NCI-H82 (cell line): ENCODE measurements around the gene SERPINB13.
A peak's percentile ranks its signal among the peaks of the same experiment; 100 is the strongest.
"Not testable (repeated sequence)": the region's sequence is repeated elsewhere in the genome, so short reads cannot be mapped to it uniquely, and the experiment has no call there.

ENCODE experiments used
- DNase-seq: peaks from one replicate; lab custom pipeline; 2025; lab: John Stamatoyannopoulos, UW

Gene SERPINB13

GRCh38 chr18:63590966-63591695, 4.0 kb downstream of the SERPINB13 start:
- no peak for DNase-seq

DNA sequence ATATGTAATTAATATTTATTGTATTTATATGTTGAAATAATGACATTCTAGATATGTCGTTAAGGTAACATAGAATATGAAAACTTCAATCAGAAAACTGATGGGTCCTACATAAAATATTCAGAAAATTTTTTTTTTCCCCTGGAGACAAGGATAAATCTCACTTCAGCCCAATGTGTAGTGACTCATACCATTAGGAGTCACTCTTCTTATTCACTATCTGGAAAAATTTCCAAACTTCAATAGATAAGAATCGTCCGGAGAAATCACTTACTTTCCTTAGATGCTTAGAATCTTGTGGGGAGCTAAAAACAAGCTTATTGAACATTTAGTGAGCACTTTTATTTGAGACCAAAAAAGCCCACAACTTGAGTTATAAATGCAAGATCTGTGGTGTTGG, 4.6 kb downstream of the SERPINB13 start:
- DNase-seq = no peak

GRCh38 chr18:63592471-63592870, 5.3 kb downstream of the SERPINB13 start:
- DNase-seq = no peak

DNA sequence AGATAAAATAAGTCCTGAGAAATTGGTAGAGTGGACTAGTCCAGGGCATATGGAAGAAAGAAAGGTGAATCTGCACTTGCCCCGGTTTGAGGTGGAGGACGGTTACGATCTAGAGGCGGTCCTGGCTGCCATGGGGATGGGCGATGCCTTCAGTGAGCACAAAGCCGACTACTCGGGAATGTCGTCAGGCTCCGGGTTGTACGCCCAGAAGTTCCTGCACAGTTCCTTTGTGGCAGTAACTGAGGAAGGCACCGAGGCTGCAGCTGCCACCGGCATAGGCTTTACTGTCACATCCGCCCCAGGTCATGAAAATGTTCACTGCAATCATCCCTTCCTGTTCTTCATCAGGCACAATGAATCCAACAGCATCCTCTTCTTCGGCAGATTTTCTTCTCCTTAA, 9.8 kb downstream of the SERPINB13 start:
- no peak for DNase-seq

DNA sequence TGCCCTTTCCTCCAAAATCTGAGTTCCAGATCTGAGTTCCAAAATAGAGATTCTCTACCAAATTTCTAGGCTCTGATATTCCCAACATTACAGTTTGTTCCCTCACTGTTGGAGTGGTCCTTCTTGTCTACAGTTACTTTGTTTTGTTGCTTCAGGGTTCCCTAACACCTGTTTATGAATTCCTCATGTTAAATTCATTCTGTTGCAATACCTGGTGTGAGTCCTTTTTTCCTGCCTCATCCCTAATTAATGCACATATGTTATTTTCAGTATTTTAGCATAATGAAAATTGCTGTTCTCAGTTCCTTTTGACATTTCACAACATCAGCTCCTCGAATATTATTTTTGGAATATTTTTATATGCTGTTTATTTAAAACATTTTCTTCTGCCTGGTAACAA, 16.2 kb downstream of the SERPINB13 start:
- no peak for DNase-seq

DNA sequence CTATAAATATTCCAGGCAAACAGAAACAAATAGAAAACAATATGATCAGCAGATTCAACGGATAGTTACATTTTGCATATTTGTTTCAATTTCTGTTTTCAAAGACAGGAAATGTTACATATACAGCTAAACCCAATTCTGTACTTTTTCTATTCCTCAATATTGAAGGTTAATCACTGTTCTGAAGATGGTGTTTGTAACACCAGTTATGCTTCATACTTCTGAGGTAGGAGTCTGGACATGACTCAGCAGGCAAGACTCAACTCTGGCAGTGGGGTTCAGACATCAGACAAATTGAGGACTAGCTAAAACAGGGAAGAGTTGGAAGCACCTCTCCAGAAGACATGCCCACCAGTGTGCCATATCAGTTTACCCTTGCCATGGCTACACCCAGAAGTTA, 16.6 kb downstream of the SERPINB13 start:
- DNase-seq = no peak

GRCh38 chr18:63604791-63605567, 17.8 kb downstream of the SERPINB13 start:
- peak; percentile 26 for DNase-seq

- no peak for DNase-seq
These were observed 19.4 kb downstream of the SERPINB13 start for GRCh38 chr18:63606526-63606925.

- no peak for DNase-seq
These were observed 26.3 kb downstream of the SERPINB13 start for GRCh38 chr18:63613420-63613819.

DNA sequence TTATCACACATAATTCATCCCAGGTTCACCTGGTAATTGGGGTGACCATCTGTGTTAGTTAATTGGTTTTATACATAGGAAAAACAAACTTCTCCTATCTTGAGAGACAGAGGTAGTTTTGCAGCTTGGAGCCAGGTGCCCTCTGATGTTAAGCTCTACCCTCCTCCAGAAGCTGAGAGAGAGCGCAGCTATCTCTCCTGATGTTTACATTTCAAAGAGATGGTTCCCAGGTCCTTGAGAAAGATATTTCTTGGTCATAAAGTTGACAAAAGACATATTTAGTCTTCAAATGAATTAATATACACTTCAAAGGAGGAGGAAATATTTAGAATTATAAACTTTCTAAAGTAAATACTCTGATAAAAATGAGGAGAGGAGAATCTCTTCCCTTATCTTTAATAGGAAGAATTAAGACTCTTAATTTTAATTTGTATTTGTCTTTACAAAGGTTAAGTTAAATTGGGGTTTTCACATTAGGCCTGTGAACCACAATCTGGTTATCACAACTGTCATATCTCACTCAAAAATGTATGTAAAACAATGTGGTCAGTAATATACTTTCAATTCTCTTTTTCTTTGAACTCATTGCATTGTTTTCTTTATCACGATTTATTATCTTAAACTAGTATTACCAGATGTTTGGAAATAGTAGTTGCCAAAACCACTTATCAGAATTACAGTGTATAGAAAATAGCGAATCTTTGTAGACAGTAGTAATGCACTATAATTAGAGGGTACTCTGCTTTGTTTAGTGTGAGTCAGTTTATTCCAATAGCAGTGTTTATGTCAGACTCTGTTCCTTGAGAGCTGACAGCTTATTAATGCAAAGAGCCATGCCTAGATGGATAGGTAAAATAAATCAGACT, 30.1 kb downstream of the SERPINB13 start:
- DNase-seq = peak; percentile 93

DNA sequence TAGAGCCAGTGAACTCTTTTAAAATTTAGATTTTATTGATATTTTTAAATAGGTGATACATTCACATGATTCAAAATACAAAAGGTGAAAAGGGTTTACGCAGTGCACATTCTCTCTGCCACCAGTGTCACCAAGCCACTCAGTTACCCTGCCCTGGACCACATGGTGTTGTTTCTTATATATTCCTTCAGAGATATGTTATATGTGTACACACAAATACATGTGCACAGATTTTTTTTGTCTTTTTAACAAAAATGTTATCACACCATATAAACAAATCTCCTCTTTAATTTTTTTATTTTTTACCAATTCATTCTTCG, 30.7 kb downstream of the SERPINB13 start:
- no peak for DNase-seq

- DNase-seq = peak; percentile 79
These were observed 32.5 kb downstream of the SERPINB13 start for GRCh38 chr18:63619661-63620060.

GRCh38 chr18:63624863-63625262, 37.7 kb downstream of the SERPINB13 start:
- DNase-seq = no peak

GRCh38 chr18:63626431-63626830, 39.3 kb downstream of the SERPINB13 start:
- DNase-seq = no peak

GRCh38 chr18:63627819-63628218, 40.7 kb downstream of the SERPINB13 start:
- DNase-seq = no peak

GRCh38 chr18:63637703-63638102, 50.6 kb downstream of the SERPINB13 start:
- no peak for DNase-seq

GRCh38 chr18:63641157-63641680, 54.1 kb downstream of the SERPINB13 start:
- not testable (repeated sequence) for DNase-seq

DNA sequence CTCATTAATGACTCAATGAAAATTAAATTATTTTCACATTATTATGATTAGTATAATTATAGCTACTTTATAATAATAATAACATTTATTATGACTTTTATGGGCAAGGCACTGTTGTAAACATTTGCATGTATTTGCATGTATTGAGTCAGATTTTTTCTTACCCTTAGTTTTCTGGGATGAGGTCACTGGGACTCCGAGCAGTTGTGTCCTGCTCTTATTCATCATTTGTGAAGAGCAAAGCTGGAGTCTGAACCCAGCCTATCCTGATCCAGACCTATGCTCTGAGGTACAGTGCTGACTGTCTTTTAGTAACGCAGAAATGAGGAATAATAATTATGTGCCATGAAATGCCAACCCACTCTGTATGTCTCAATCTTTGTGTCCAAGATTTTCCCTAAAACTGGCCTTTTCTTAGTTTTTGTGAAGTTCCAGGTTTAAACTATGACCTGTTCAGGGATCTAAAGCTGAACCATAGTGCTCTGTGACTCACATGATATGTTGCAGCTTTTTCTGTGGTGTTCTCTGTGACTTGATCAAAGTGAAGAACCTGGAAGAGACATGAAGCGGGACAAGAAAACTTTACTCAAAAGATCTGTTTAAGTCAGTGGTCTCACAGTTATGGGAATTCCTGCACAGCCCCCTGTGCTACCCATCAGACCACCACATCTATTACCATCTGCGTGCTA, 55.7 kb downstream of the SERPINB13 start:
- not testable (repeated sequence) for DNase-seq

- DNase-seq = not testable (repeated sequence)
These were observed 57.0 kb downstream of the SERPINB13 start, which contains the start of gene SERPINB4 for GRCh38 chr18:63644142-63644541. Gene SERPINB4, minus strand, starts transcription at chr18:63644256. Its CDS starts 679 bp downstream, at chr18:63643577.

DNA sequence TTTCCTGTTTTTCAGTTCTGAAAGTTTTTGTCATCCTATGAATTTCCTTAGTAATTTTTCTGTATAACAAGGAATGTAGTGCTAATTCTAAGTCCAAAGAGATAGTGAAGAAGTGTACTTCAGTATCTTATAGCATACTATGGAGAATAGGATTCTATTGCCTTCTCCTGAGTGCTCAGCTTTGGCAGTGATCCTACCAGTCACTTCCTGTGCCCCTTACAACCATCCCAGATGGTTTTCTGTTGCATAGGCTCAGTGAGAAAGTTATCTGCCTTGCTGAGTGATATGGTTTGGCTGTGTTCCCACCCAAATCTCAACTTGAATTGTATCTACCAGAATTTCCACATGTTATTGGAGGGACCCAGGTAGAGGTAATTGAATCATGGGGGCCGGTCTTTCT, 57.6 kb downstream of the SERPINB13 start:
- not testable (repeated sequence) for DNase-seq

- no peak for DNase-seq
These were observed 59.8 kb downstream of the SERPINB13 start for GRCh38 chr18:63646936-63647335.

- peak; percentile 0 for DNase-seq
These were observed 61.1 kb downstream of the SERPINB13 start for GRCh38 chr18:63648241-63648640.
